ENCODE results near the gene ACER1.

ACER1 gene

DNA sequence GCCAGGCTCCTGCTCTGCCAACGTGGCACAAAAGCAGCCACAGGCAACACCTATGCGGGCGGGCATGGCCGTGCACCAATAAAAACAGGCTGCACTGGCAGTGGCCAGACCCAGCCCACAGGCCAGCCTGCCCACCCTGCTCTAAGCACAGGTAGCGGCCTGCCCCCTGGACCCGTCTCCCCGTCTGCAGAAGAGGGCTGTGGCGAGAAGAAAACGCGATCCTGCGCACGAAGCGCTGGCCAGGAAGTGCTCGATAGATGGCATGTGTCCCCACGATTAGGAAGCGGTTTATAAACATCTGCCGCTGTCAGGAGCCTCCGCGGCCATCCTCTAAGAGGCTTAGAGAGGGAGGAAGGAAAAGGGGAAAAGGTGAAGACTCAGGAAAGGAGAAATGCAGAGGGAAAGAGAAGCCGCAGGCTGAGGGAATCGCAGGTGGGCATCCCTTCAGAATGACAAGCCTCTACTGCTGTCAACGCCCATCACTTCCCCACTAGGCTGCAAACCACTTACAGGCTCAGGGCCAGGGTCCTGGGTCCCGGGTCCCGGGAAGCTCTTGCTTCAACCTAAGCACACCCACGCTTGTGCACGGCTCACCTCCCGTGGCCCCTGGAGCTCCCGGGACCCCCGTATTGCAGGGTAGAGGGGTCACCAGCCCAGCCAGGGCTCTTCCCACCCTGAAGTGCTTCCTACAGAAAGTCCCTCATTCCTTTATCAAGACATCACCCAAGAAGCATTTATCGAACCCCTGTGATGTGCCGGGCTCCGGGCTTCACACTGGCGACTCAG lies 64.1 kb downstream of the ACER1 start:
- DNase-seq (ENCODE audit: low read depth): no peak
- H3K4me3 ChIP-seq (replicated peaks; ENCODE audit: low read depth, low read length): no peak overlapping the region
- TF ChIP-seq, protein P1, sequence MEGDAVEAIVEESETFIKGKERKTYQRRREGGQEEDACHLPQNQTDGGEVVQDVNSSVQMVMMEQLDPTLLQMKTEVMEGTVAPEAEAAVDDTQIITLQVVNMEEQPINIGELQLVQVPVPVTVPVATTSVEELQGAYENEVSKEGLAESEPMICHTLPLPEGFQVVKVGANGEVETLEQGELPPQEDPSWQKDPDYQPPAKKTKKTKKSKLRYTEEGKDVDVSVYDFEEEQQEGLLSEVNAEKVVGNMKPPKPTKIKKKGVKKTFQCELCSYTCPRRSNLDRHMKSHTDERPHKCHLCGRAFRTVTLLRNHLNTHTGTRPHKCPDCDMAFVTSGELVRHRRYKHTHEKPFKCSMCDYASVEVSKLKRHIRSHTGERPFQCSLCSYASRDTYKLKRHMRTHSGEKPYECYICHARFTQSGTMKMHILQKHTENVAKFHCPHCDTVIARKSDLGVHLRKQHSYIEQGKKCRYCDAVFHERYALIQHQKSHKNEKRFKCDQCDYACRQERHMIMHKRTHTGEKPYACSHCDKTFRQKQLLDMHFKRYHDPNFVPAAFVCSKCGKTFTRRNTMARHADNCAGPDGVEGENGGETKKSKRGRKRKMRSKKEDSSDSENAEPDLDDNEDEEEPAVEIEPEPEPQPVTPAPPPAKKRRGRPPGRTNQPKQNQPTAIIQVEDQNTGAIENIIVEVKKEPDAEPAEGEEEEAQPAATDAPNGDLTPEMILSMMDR (IDR thresholded peaks at IDR 0.05; ENCODE audit: low read length, missing control alignments): no peak

DNA sequence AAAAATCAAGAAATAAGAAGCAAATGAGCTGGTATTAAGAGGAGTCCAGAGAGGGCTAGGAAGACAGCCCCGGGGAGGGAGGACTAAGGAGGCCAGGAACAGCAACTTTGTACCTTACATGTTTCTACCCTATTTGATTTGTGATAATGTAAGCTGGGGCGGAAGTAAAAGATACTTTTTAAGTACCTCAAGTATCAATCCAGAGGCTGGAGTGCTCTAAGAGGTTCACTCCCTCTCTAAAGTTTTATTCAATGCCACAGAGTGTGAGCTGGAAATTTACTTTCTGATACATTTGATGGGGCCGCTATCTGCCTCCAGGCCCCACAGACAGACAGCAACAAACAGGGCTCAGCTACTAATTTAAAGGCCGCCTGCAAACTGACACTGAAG lies 65.0 kb downstream of the ACER1 start:
- TF ChIP-seq, protein P1 (IDR thresholded peaks at IDR 0.05; ENCODE audit: low read length, missing control alignments): no peak

DNA sequence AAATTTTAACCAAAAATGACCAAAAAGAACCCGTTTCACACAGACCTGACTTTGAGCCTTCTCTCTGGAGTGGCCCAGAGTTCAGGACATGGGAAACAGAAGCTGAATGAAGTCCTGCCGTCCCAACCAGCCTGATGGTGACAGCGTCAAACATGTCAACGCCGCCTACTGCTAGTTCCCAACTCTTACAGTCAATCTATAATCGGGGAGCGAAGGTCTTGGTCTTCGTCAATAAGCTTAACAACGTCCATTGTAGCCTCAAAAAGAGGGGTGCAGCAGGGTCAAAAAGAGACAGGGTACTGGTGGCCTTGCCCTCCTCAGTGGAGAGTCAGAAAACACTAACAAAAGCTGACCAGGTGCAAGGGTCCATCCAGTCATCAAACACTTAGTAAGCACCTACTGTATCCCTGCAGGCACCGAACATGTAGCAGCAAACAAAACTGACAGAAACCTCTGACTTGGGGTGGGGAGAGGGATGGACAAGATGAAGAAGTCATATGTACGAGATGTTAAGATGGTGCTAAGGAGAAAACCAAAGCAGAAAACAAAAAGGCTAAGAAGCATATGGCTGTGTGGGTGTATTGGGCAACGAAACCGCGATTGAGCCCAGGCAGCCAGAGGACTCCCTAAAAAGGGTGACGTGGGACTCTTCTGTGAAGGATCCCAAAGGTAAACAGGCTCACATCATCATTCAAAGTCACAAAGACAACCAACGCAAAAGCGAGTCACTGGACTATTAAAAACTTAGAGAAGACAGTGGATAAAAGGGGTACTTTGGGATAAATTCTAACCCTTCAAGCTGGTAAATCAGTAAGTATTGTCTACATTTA lies 65.6 kb downstream of the ACER1 start:
- TF ChIP-seq, protein P1 (IDR thresholded peaks at IDR 0.05; ENCODE audit: low read length, missing control alignments): no peak
- no peak overlapping the region for H3K4me3 ChIP-seq (replicated peaks; ENCODE audit: low read depth, low read length)
- no peak for DNase-seq (ENCODE audit: low read depth)

More for the DNA sequence above, 65.0 kb downstream of the ACER1 start:
- H3K4me3 ChIP-seq (replicated peaks; ENCODE audit: low read depth, low read length): no peak overlapping the region
- DNase-seq (ENCODE audit: low read depth): no peak

DNA sequence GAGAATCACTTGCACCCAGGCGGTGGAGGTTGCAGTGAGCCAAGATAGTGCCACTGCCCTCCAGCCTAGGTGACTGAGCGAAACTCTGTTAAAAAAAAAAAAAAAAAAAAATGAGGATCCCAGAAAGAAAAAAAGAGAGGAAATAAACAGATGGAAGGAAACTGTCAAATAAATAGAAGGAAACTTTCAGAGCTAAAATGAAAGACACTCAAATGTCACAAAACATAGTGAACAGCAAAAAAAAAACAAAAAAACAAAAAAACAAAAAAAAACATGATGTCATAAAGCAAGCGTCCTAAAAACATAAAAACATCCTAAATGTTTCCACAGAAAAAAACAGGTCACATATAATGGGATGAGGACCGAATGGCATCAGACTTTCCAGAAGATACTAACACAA lies 68.6 kb downstream of the ACER1 start:
- TF ChIP-seq, protein P1 (IDR thresholded peaks at IDR 0.05; ENCODE audit: low read length, missing control alignments): no peak
- no peak for DNase-seq (ENCODE audit: low read depth)
- H3K4me3 ChIP-seq (replicated peaks; ENCODE audit: low read depth, low read length): no peak overlapping the region

DNA sequence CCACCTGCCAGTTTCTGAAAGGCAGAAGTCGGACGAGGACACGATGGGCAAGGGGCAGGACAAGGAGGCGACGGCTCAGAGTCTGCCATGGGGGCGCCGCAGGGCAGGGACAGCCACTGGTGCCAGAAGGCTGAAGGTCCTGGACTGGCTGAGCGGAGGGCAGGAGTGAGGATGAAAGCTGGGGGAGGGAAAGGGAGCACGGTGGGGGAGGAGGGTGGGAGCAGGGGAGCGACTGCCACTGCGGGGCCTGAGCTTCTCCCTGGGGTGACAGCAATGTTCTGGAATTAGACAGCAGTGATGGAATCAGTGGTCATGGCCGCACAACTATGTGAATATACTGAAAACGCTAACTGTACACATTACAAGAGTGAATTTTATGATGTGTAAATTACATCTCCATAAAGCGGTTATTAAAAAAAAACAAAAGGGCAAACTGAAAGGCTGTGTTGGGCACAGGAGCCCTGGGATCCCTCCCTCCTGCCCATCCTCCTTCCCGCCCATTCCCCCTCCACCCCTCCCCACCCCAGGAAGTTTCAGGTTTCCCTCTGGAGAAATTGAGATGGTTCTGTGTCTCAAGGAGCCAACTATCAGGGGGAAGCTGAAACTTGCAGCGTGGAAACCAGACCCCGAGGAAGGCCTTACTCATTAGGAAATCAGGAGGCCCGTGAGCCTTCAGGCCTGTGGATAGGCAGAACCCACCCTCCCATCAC lies 69.5 kb downstream of the ACER1 start:
- no peak for DNase-seq (ENCODE audit: low read depth)
- no peak overlapping the region for H3K4me3 ChIP-seq (replicated peaks; ENCODE audit: low read depth, low read length)
- TF ChIP-seq, protein P1 (IDR thresholded peaks at IDR 0.05; ENCODE audit: low read length, missing control alignments): no peak

DNA sequence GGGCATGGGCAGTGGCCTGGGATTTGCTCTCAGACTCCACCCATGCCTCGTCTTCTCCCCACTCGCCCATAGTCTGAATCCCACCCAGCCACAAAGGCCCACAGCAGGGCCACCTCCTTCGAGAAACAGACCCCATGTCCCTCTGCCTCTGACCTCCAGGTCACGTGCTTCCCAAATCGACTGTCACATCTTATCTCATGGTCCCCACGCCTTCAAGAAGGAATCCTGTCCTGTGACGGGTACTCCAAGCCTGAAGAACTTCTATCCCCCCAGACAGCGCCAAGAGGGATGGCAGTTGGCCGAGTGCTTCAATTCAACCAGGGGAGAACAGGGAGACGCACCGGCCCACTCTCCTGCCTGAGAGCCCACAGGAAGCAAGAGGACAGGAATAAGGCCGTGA lies 70.1 kb downstream of the ACER1 start:
- DNase-seq (ENCODE audit: low read depth): no peak
- TF ChIP-seq, protein P1 (IDR thresholded peaks at IDR 0.05; ENCODE audit: low read length, missing control alignments): no peak
- H3K4me3 ChIP-seq (replicated peaks; ENCODE audit: low read depth, low read length): no peak overlapping the region

Measured in fibroblast of pulmonary artery (primary cell).